Measurements from ENCODE around the gene KIF3A.

- TF ChIP-seq ZSCAN5A (tag by site-specific recombination; IDR thresholded peaks at IDR 0.05) = no peak
- TF ChIP-seq CTCF (tag by site-specific recombination; IDR thresholded peaks at IDR 0.05) = no peak
- no peak for TF ChIP-seq ZNF341 (tag by site-specific recombination; IDR thresholded peaks at IDR 0.05; ENCODE audit: low read depth)
- TF ChIP-seq REST (tag by site-specific recombination; IDR thresholded peaks at IDR 0.05) = no peak
- no peak for TF ChIP-seq ZNF530 (tag by site-specific recombination; IDR thresholded peaks at IDR 0.05; ENCODE audit: low read depth)
- no peak for TF ChIP-seq KLF16 (tag by site-specific recombination; IDR thresholded peaks at IDR 0.05)
Observed at GRCh38 chr5:132658381-132659302, 78.7 kb downstream of the KIF3A start.

Data from HEK293 (cell line).